ENCODE results near the gene PERM1. TPM values are rescaled to one million over a fixed set of nuclear protein-coding genes. Genes with fewer than 3 reads are reported as not detected.
A peak's percentile ranks its signal among the peaks of the same experiment; 100 is the strongest.

The PERM1 gene
- total and polyA plus RNA-seq, 2 of the 13 experiments (the other 11 are each of a cell fraction or from before 2014, with no cell fraction given): 0.04 to 0.29 TPM

- no peak for TF ChIP-seq ZSCAN30 (CRISPR knock-in tag; IDR thresholded peaks at IDR 0.05)
- TF ChIP-seq ZNF768 (CRISPR knock-in tag; IDR thresholded peaks at IDR 0.05): no peak
- no peak; the same call in 1 of the 2 replicates for TF ChIP-seq AKAP8 (CRISPR knock-in tag; IDR thresholded peaks at IDR 0.05)
- no peak for TF ChIP-seq KDM5A (IDR thresholded peaks at IDR 0.05; ENCODE audit: borderline replicate concordance, low read length)
- no peak for TF ChIP-seq TBX3 (IDR thresholded peaks at IDR 0.05; ENCODE audit: borderline replicate concordance)
- no peak for TF ChIP-seq ZNF20 (CRISPR knock-in tag; IDR thresholded peaks at IDR 0.05)
- no peak for TF ChIP-seq CENPX (CRISPR knock-in tag; IDR thresholded peaks at IDR 0.05)
- peak; percentile 9; the same call in 1 of the 2 replicates for TF ChIP-seq ZNF34 (CRISPR knock-in tag; IDR thresholded peaks at IDR 0.05; ENCODE audit: borderline replicate concordance)
- no peak for TF ChIP-seq STAT5B (CRISPR knock-in tag; IDR thresholded peaks at IDR 0.05)
- no peak for TF ChIP-seq ESRRA (CRISPR knock-in tag; IDR thresholded peaks at IDR 0.05; ENCODE audit: low read depth)
- TF ChIP-seq MAFF (IDR thresholded peaks at IDR 0.05; ENCODE audit: low read depth, low read length): no peak
- peak; percentile 83 for TF ChIP-seq TFDP1 (CRISPR knock-in tag; IDR thresholded peaks at IDR 0.05; ENCODE audit: borderline replicate concordance)
- TF ChIP-seq ZBTB37 (CRISPR knock-in tag; IDR thresholded peaks at IDR 0.05): no peak
- peak; percentile 10; the same call in 1 of the 2 replicates for TF ChIP-seq NCOA2 (CRISPR knock-in tag; IDR thresholded peaks at IDR 0.05)
- no peak for TF ChIP-seq NAIF1 (CRISPR knock-in tag; IDR thresholded peaks at IDR 0.05; ENCODE audit: borderline replicate concordance)
- TF ChIP-seq IRF1 (CRISPR knock-in tag; IDR thresholded peaks at IDR 0.05; ENCODE audit: low read depth): no peak
- TF ChIP-seq SRF (IDR thresholded peaks at IDR 0.05; ENCODE audit: low read depth, low read length): peak; percentile 9; the same call in 1 of the 2 replicates
- TF ChIP-seq ZNF430 (CRISPR knock-in tag; IDR thresholded peaks at IDR 0.05): no peak
- no peak for TF ChIP-seq AHR (CRISPR knock-in tag; IDR thresholded peaks at IDR 0.05)
- TF ChIP-seq HNF4G (IDR thresholded peaks at IDR 0.05; ENCODE audit: borderline replicate concordance, low read depth, low read length): no peak
- peak; percentile 41; the same call in 1 of the 2 replicates for TF ChIP-seq HNF4G (CRISPR knock-in tag; IDR thresholded peaks at IDR 0.05; ENCODE audit: borderline replicate concordance, low read depth)
- peak; percentile 55 for TF ChIP-seq SP5 (CRISPR knock-in tag; IDR thresholded peaks at IDR 0.05; ENCODE audit: borderline replicate concordance, low read depth)
- no peak for TF ChIP-seq ZNF543 (CRISPR knock-in tag; IDR thresholded peaks at IDR 0.05)
- peak; percentile 3; the same call in 1 of the 2 replicates for TF ChIP-seq TOPORS (CRISPR knock-in tag; IDR thresholded peaks at IDR 0.05)
- no peak for TF ChIP-seq SETDB1 (CRISPR knock-in tag; IDR thresholded peaks at IDR 0.05; ENCODE audit: borderline replicate concordance)
- TF ChIP-seq SOX13 (IDR thresholded peaks at IDR 0.05): no peak
- TF ChIP-seq SOX13 (CRISPR knock-in tag; conservative IDR thresholded peaks at IDR 0.05 in 1 of 2, IDR thresholded peaks at IDR 0.05 in 1 of 2): peak in 1 of 2 experiments; percentile 42; a peak in 1 of 4 replicates
- no peak for TF ChIP-seq ZNF737 (CRISPR knock-in tag; IDR thresholded peaks at IDR 0.05; ENCODE audit: borderline replicate concordance)
- TF ChIP-seq ZNF136 (CRISPR knock-in tag; IDR thresholded peaks at IDR 0.05; ENCODE audit: low read depth): no peak
Observed at GRCh38 chr1:999725-1000356, 17.9 kb upstream of the PERM1 start, which contains the start of gene HES4 (continued).
